ENCODE measurements around the gene SPAG16.

SPAG16 gene

DNA sequence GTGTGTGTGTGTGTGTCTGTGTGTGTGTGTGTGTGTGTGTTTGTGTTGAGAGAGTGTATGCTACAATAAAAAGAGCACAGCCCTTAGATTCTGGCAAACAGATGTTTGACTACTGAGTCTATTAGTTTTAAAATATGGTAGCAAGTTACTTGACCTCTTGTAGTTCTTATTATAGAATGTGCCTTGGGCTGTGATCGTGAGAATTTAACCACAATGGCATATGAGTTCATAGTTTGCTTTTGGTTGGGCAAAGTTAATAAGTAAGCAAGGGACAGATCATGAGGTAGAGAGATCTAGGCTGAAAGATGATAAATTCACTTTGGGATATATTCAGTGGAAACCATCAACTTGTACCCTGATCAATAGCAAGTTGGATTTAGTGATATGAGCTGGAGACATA lies 792.3 kb downstream of the SPAG16 start:
- Histone ChIP-seq H3K36me3 (replicated peaks; ENCODE audit: low read depth, low read length) (no peaks in the 10 kb centered on the region), H3K4me2 (ENCODE audit: low read length) (no peak overlapping the region), H3K27me3 (ENCODE audit: low read depth, low read length) (no peaks in the 10 kb centered on the region), H3K4me1 (ENCODE audit: low read length) (no peaks in the 10 kb centered on the region), H4K20me1 (ENCODE audit: insufficient read depth, low read length) (no peaks in the 10 kb centered on the region), H3K9ac (ENCODE audit: low read length) (no peak overlapping the region), H3K9me3 (ENCODE audit: insufficient read depth, low read length) (no peaks in the 10 kb centered on the region), H3K27ac (ENCODE audit: low read length) (no peak overlapping the region), H3K4me3 (ENCODE audit: low read length) (no peak overlapping the region), H2AFZ (ENCODE audit: low read depth, low read length) (no peak overlapping the region), H3K79me2 (ENCODE audit: low read length) (no peaks in the 10 kb centered on the region)
- no peak for TF ChIP-seq CTCF (IDR thresholded peaks at IDR 0.05; ENCODE audit: low read depth, low read length)

DNA sequence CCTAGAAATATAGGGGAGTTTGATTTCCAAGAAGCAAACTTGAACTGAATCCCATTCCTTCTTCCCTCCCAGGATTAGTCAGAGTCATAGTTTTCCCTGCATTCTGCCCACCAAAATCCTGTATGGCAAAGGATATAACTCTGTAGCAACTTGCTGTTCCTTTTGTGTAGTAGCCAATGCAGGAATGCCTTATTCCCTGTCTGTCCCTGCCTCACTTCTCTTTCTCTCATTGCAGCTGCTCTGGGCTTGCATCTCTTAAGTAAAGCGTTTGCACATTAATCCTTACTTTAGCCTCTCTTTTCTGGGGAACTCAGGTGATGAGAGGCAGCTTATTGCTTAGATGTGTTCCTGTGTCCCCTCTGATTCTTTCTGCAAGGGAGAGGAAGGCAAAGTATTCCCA lies 793.5 kb downstream of the SPAG16 start:
- H3K27ac ChIP-seq (ENCODE audit: low read length): no peak overlapping the region
- no peaks in the 10 kb centered on the region for H3K4me1 ChIP-seq (ENCODE audit: low read length)
- H3K36me3 ChIP-seq (replicated peaks; ENCODE audit: low read depth, low read length): no peaks in the 10 kb centered on the region
- no peak overlapping the region for H3K4me3 ChIP-seq (ENCODE audit: low read length)
- no peaks in the 10 kb centered on the region for H3K9me3 ChIP-seq (ENCODE audit: insufficient read depth, low read length)
- H3K9ac ChIP-seq (ENCODE audit: low read length): no peak overlapping the region
- H3K4me2 ChIP-seq (ENCODE audit: low read length): no peak overlapping the region
- H3K27me3 ChIP-seq (ENCODE audit: low read depth, low read length): no peaks in the 10 kb centered on the region
- no peak for TF ChIP-seq EZH2phosphoT487 (IDR thresholded peaks at IDR 0.05; ENCODE audit: low read depth)
- TF ChIP-seq CTCF (IDR thresholded peaks at IDR 0.05; ENCODE audit: low read depth, low read length): no peak
- H4K20me1 ChIP-seq (ENCODE audit: insufficient read depth, low read length): no peaks in the 10 kb centered on the region
- no peak overlapping the region for H2AFZ ChIP-seq (ENCODE audit: low read depth, low read length)
- H3K79me2 ChIP-seq (ENCODE audit: low read length): no peaks in the 10 kb centered on the region

DNA sequence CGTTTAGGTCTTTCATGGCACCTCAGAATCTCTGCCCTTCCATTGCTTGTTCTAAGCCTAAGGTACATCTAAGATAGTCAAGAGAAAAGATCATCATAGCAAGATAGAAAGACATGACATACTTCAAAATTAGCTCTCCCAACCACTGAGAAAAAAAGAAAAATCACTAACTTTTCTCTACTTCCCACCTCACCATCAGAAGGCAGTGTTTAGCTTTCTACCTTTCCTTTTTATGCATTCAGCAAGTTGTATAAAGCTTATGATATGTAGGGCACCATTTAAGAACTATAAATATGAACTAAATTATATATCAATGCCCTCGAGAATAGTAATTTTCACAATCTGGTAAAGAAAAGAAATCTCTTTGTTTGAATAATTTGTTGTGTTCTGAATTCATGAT lies 794.8 kb downstream of the SPAG16 start:
- Histone ChIP-seq H3K4me3 (ENCODE audit: low read length) (no peak overlapping the region), H3K9ac (ENCODE audit: low read length) (no peak overlapping the region), H4K20me1 (ENCODE audit: insufficient read depth, low read length) (no peaks in the 10 kb centered on the region), H3K4me1 (ENCODE audit: low read length) (no peaks in the 10 kb centered on the region), H3K4me2 (ENCODE audit: low read length) (no peak overlapping the region), H3K79me2 (ENCODE audit: low read length) (no peaks in the 10 kb centered on the region), H3K27ac (ENCODE audit: low read length) (no peak overlapping the region), H3K9me3 (ENCODE audit: insufficient read depth, low read length) (no peaks in the 10 kb centered on the region), H3K27me3 (ENCODE audit: low read depth, low read length) (no peaks in the 10 kb centered on the region), H2AFZ (ENCODE audit: low read depth, low read length) (no peak overlapping the region), H3K36me3 (replicated peaks; ENCODE audit: low read depth, low read length) (no peaks in the 10 kb centered on the region)
- TF ChIP-seq EZH2phosphoT487 (IDR thresholded peaks at IDR 0.05; ENCODE audit: low read depth) (no peak), CTCF (IDR thresholded peaks at IDR 0.05; ENCODE audit: low read depth, low read length) (peak; percentile 56)

DNA sequence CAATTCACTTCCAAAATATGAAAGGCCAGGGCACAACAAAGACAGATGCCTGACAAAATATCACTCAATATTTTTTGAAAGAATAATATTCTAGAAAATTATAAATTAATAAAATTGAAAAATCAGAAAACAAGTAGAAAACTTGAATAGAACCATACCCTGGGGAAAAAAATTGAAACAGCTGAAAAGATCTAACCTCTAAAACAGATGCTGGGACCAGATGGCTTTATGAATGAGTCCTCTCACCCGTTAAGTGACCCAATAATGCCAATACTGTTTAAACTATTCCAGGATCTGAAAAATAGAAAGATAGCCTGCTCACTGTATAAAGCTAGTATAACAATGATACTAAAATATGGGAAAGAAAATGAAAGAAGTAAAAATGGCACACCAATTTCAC lies 804.3 kb downstream of the SPAG16 start:
- H3K9ac ChIP-seq (ENCODE audit: low read length): no peak overlapping the region
- TF ChIP-seq CTCF (IDR thresholded peaks at IDR 0.05; ENCODE audit: low read depth, low read length): no peak
- no peak for TF ChIP-seq EZH2phosphoT487 (IDR thresholded peaks at IDR 0.05; ENCODE audit: low read depth)
- H3K4me3 ChIP-seq (ENCODE audit: low read length): no peak overlapping the region
- no peak overlapping the region for H3K4me2 ChIP-seq (ENCODE audit: low read length)
- no peaks in the 10 kb centered on the region for H3K36me3 ChIP-seq (replicated peaks; ENCODE audit: low read depth, low read length)
- H3K79me2 ChIP-seq (ENCODE audit: low read length): no peaks in the 10 kb centered on the region
- no peaks in the 10 kb centered on the region for H4K20me1 ChIP-seq (ENCODE audit: insufficient read depth, low read length)
- H3K27ac ChIP-seq (ENCODE audit: low read length): no peak overlapping the region
- no peaks in the 10 kb centered on the region for H3K9me3 ChIP-seq (ENCODE audit: insufficient read depth, low read length)
- no peaks in the 10 kb centered on the region for H3K27me3 ChIP-seq (ENCODE audit: low read depth, low read length)
- H3K4me1 ChIP-seq (ENCODE audit: low read length): no peaks in the 10 kb centered on the region
- no peak overlapping the region for H2AFZ ChIP-seq (ENCODE audit: low read depth, low read length)
